GDM1 (cell line): ENCODE results near the gene IRAK3.
"Not testable (repeated sequence)": the region's sequence is repeated elsewhere in the genome, so short reads cannot be mapped to it uniquely, and the experiment has no call there.

Experiments used
- DNase-seq: peaks from one replicate; lab custom pipeline; 2025; lab: John Stamatoyannopoulos, UW

Gene IRAK3

GRCh38 chr12:66213011-66213410, 24.0 kb downstream of the IRAK3 start:
- DNase-seq, result not testable (repeated sequence)

- no peak for DNase-seq
These were observed 28.4 kb downstream of the IRAK3 start for GRCh38 chr12:66217342-66217917.

GRCh38 chr12:66228462-66228861, 39.4 kb downstream of the IRAK3 start:
- DNase-seq, result no peak

GRCh38 chr12:66232263-66232662, 43.2 kb downstream of the IRAK3 start:
- DNase-seq, result no peak

- peak; percentile 23 for DNase-seq
These were observed 45.2 kb downstream of the IRAK3 start for GRCh38 chr12:66234037-66234693.

- peak; percentile 25 for DNase-seq
These were observed 46.0 kb downstream of the IRAK3 start for GRCh38 chr12:66234773-66235625.

- DNase-seq, result no peak
These were observed 46.7 kb downstream of the IRAK3 start for GRCh38 chr12:66235626-66236281.

GRCh38 chr12:66236282-66236675, 47.3 kb downstream of the IRAK3 start:
- not testable (repeated sequence) for DNase-seq

- DNase-seq, result no peak
These were observed 48.0 kb downstream of the IRAK3 start for GRCh38 chr12:66236969-66237368.

- DNase-seq, result no peak
These were observed 48.6 kb downstream of the IRAK3 start for GRCh38 chr12:66237505-66238175.

GRCh38 chr12:66239295-66239694, 50.3 kb downstream of the IRAK3 start:
- no peak for DNase-seq

GRCh38 chr12:66240096-66240820, 51.2 kb downstream of the IRAK3 start:
- DNase-seq, result no peak

GRCh38 chr12:66241061-66242043, 52.3 kb downstream of the IRAK3 start:
- DNase-seq, result no peak

GRCh38 chr12:66242311-66242710, 53.3 kb downstream of the IRAK3 start:
- no peak for DNase-seq

GRCh38 chr12:66243911-66244310, 54.9 kb downstream of the IRAK3 start:
- DNase-seq, result no peak

GRCh38 chr12:66244446-66244845, 55.4 kb downstream of the IRAK3 start:
- no peak for DNase-seq

GRCh38 chr12:66247741-66248140, 58.7 kb downstream of the IRAK3 start:
- no peak for DNase-seq

- no peak for DNase-seq
These were observed 62.0 kb downstream of the IRAK3 start for GRCh38 chr12:66251049-66251448.

GRCh38 chr12:66252771-66253170, 63.8 kb downstream of the IRAK3 start:
- DNase-seq, result no peak

GRCh38 chr12:66255737-66256136, 66.7 kb downstream of the IRAK3 start:
- DNase-seq, result no peak
